Stimulated activated naive CD8-positive, alpha-beta T cell treated with anti-CD3 and anti-CD28 coated beads, Interleukin-15, amount 100 ng/mL, for 72 hours (primary cell): ENCODE data around the gene SHISA9.
"Not testable (repeated sequence)": the region's sequence is repeated elsewhere in the genome, so short reads cannot be mapped to it uniquely, and the experiment has no call there.

ENCODE experiments used
- ATAC-seq: fragments of 150-1000 bp; cut with Tn5 transposase; 2 replicates; pipeline ENCODE4 v1.10.0; 2021; ENCODE audit warnings: mild to moderate bottlenecking, moderate library complexity
- DNase-seq, 2 donors: peaks; one replicate each; pipeline ENCODE4 v3.0.0; 2021 to 2022
- H3K27ac Mint-ChIP-seq, 2 donors: one replicate each; pipeline ENCODE4 v1.8.0; 2022; ENCODE audit warnings: mild to moderate bottlenecking in 2 of 2, mixed read lengths in 2 of 2, moderate library complexity in 2 of 2
- H3K27me3 Mint-ChIP-seq: one replicate; pipeline ENCODE4 v1.8.0; 2022; ENCODE audit warnings: mixed read lengths
- H3K4me1 Mint-ChIP-seq: one replicate; pipeline ENCODE4 v1.8.0; 2022; ENCODE audit warnings: mild to moderate bottlenecking, mixed read lengths
- H3K4me3 Mint-ChIP-seq, 2 donors: one replicate each; pipeline ENCODE4 v1.8.0; 2022; ENCODE audit warnings: mild to moderate bottlenecking in 2 of 2, mixed read lengths in 2 of 2, moderate library complexity in 1 of 2
- H3K9me3 Mint-ChIP-seq, 2 donors: one replicate each; pipeline ENCODE4 v1.8.0; 2022; ENCODE audit warnings: mixed read lengths in 2 of 2

Gene SHISA9

GRCh38 chr16:12901597-12902461 is at the start of gene SHISA9:
SHISA9 (plus strand) TSS chr16:12901598.
- DNase-seq (no peak), ATAC-seq (no peak)
- Mint-ChIP-seq H3K27ac (no peak within 1 kb of the TSS), H3K4me1 (peaks cover 10% of the 10 kb centered on the region), H3K9me3 (no peaks in the 10 kb centered on the region), H3K27me3 (peaks cover 89% of the 10 kb centered on the region), H3K4me3 (peak within 1 kb of the TSS; percentile 29 to 54)

- DNase-seq (no peak), ATAC-seq (no peak)
- no peaks in the 10 kb centered on the region for H3K4me1 Mint-ChIP-seq
- peaks cover 10% of the 10 kb centered on the region for H3K27me3 Mint-ChIP-seq
- peaks cover 0 to 7% of the 10 kb centered on the region in 2 donors for H3K9me3 Mint-ChIP-seq
- H3K4me3 Mint-ChIP-seq: no peak overlapping the region
- H3K27ac Mint-ChIP-seq: no peak overlapping the region
Measured at GRCh38 chr16:12853972-12854371, 47.4 kb upstream of the SHISA9 start.

GRCh38 chr16:12857435-12857834 is 44.0 kb upstream of the SHISA9 start:
- H3K27me3 Mint-ChIP-seq, DNase-seq, H3K4me1 Mint-ChIP-seq, ATAC-seq, H3K27ac Mint-ChIP-seq, H3K4me3 Mint-ChIP-seq, H3K9me3 Mint-ChIP-seq: not testable (repeated sequence)

GRCh38 chr16:12862327-12862726 is 39.1 kb upstream of the SHISA9 start:
- Mint-ChIP-seq H3K9me3 (peaks cover 0 to 4% of the 10 kb centered on the region in 2 donors), H3K27ac (no peak overlapping the region), H3K27me3 (peaks cover 11% of the 10 kb centered on the region), H3K4me1 (no peaks in the 10 kb centered on the region), H3K4me3 (no peak overlapping the region)
- ATAC-seq (peak; percentile 28), DNase-seq (no peak)

GRCh38 chr16:12862941-12863340 is 38.5 kb upstream of the SHISA9 start:
- no peak for DNase-seq
- no peaks in the 10 kb centered on the region for H3K9me3 Mint-ChIP-seq
- no peak for ATAC-seq
- no peak overlapping the region for H3K4me3 Mint-ChIP-seq
- no peak overlapping the region for H3K27ac Mint-ChIP-seq
- no peaks in the 10 kb centered on the region for H3K4me1 Mint-ChIP-seq
- H3K27me3 Mint-ChIP-seq: peaks cover 11% of the 10 kb centered on the region

- Mint-ChIP-seq H3K9me3 (no peaks in the 10 kb centered on the region), H3K27ac (no peak overlapping the region), H3K4me3 (no peak overlapping the region), H3K4me1 (no peaks in the 10 kb centered on the region), H3K27me3 (peaks cover 11% of the 10 kb centered on the region)
- ATAC-seq (no peak), DNase-seq (no peak)
Measured at GRCh38 chr16:12866981-12867551, 34.3 kb upstream of the SHISA9 start.

- H3K4me1 Mint-ChIP-seq: no peaks in the 10 kb centered on the region
- DNase-seq: no peak
- no peaks in the 10 kb centered on the region for H3K9me3 Mint-ChIP-seq
- no peak overlapping the region for H3K4me3 Mint-ChIP-seq
- peaks cover 1% of the 10 kb centered on the region for H3K27me3 Mint-ChIP-seq
- ATAC-seq: no peak
- no peak overlapping the region for H3K27ac Mint-ChIP-seq
Measured at GRCh38 chr16:12868169-12868568, 33.2 kb upstream of the SHISA9 start.

- Mint-ChIP-seq H3K9me3 (no peaks in the 10 kb centered on the region), H3K4me3 (no peak overlapping the region), H3K4me1 (no peaks in the 10 kb centered on the region), H3K27ac (peak overlapping the region in 1 of 2 donors; percentile 43), H3K27me3 (no peaks in the 10 kb centered on the region)
- ATAC-seq (no peak), DNase-seq (no peak)
Measured at GRCh38 chr16:12868788-12869187, 32.6 kb upstream of the SHISA9 start.

- ATAC-seq (no peak), DNase-seq (no peak)
- H3K27ac Mint-ChIP-seq: no peak overlapping the region
- no peaks in the 10 kb centered on the region for H3K9me3 Mint-ChIP-seq
- no peaks in the 10 kb centered on the region for H3K4me1 Mint-ChIP-seq
- no peaks in the 10 kb centered on the region for H3K27me3 Mint-ChIP-seq
- H3K4me3 Mint-ChIP-seq: no peak overlapping the region
Measured at GRCh38 chr16:12869698-12870427, 31.5 kb upstream of the SHISA9 start.

GRCh38 chr16:12871784-12872183 is 29.6 kb upstream of the SHISA9 start:
- Mint-ChIP-seq H3K4me1 (no peaks in the 10 kb centered on the region), H3K4me3 (no peak overlapping the region), H3K9me3 (no peaks in the 10 kb centered on the region), H3K27me3 (no peaks in the 10 kb centered on the region), H3K27ac (no peak overlapping the region)
- ATAC-seq (no peak), DNase-seq (no peak)

GRCh38 chr16:12874186-12874585 is 27.2 kb upstream of the SHISA9 start:
- H3K9me3 Mint-ChIP-seq: no peaks in the 10 kb centered on the region
- H3K27me3 Mint-ChIP-seq: peaks cover 8% of the 10 kb centered on the region
- no peak overlapping the region for H3K27ac Mint-ChIP-seq
- H3K4me1 Mint-ChIP-seq: no peaks in the 10 kb centered on the region
- no peak overlapping the region for H3K4me3 Mint-ChIP-seq
- ATAC-seq: no peak
- DNase-seq: no peak

GRCh38 chr16:12876778-12877177 is 24.6 kb upstream of the SHISA9 start:
- Mint-ChIP-seq H3K27ac (no peak overlapping the region), H3K4me3 (no peak overlapping the region), H3K27me3 (peaks cover 8% of the 10 kb centered on the region), H3K9me3 (no peaks in the 10 kb centered on the region), H3K4me1 (no peaks in the 10 kb centered on the region)
- ATAC-seq: no peak
- no peak for DNase-seq

GRCh38 chr16:12878973-12879372 is 22.4 kb upstream of the SHISA9 start:
- Mint-ChIP-seq H3K4me1 (no peaks in the 10 kb centered on the region), H3K27me3 (peaks cover 8% of the 10 kb centered on the region), H3K4me3 (no peak overlapping the region), H3K9me3 (no peaks in the 10 kb centered on the region), H3K27ac (no peak overlapping the region)
- DNase-seq: no peak
- ATAC-seq: no peak

- H3K27ac Mint-ChIP-seq: no peak overlapping the region
- H3K27me3 Mint-ChIP-seq: peaks cover 8% of the 10 kb centered on the region
- H3K4me3 Mint-ChIP-seq: no peak overlapping the region
- H3K4me1 Mint-ChIP-seq: no peaks in the 10 kb centered on the region
- no peaks in the 10 kb centered on the region for H3K9me3 Mint-ChIP-seq
- no peak for ATAC-seq
- DNase-seq: no peak
Measured at GRCh38 chr16:12879812-12880211, 21.6 kb upstream of the SHISA9 start.

GRCh38 chr16:12881182-12881581 is 20.2 kb upstream of the SHISA9 start:
- Mint-ChIP-seq H3K9me3 (no peaks in the 10 kb centered on the region), H3K27ac (no peak overlapping the region), H3K4me1 (no peaks in the 10 kb centered on the region), H3K27me3 (peaks cover 15% of the 10 kb centered on the region), H3K4me3 (no peak overlapping the region)
- ATAC-seq: no peak
- no peak for DNase-seq

- no peak overlapping the region for H3K27ac Mint-ChIP-seq
- H3K27me3 Mint-ChIP-seq: peaks cover 17% of the 10 kb centered on the region
- DNase-seq: no peak
Measured at GRCh38 chr16:12881740-12882139, 19.7 kb upstream of the SHISA9 start.

More at GRCh38 chr16:12881740-12882139, 19.7 kb upstream of the SHISA9 start:
- no peak overlapping the region for H3K4me3 Mint-ChIP-seq
- no peaks in the 10 kb centered on the region for H3K4me1 Mint-ChIP-seq
- no peaks in the 10 kb centered on the region for H3K9me3 Mint-ChIP-seq
- no peak for ATAC-seq
